Thyroid gland (tissue), 4 donors: ENCODE measurements around the gene DCAF12.

Experiments used
- CTCF ChIP-seq, 6 experiments: fragments of 200-600 bp in 3 of 6; fragments of 450-650 bp in 3 of 6; sonication (generic) in 3 of 6; IDR thresholded peaks; one replicate each; pipeline ENCODE4 v1.5.1; 2016 to 2019; ENCODE audit warnings: antibody characterized with exemption in 6 of 6, mild to moderate bottlenecking in 2 of 6, inconsistent platforms in 1 of 6, moderate library complexity in 1 of 6
- POLR2A ChIP-seq, 2 donors: fragments of 450-650 bp; IDR thresholded peaks; one replicate each; pipeline ENCODE4 v1.6.1; 2017; ENCODE audit warnings: antibody characterized with exemption in 2 of 2, mild to moderate bottlenecking in 2 of 2, moderate library complexity in 1 of 2

GRCh38 chr9:34084562-34084961 lies 41.9 kb downstream of the DCAF12 start:
- TF ChIP-seq CTCF (IDR thresholded peaks at IDR 0.05) (no peak), POLR2A (IDR thresholded peaks at IDR 0.05) (no peak)
